Central memory CD8-positive, alpha-beta T cell (primary cell): Measurements from ENCODE around the gene ARHGAP28.
"Not testable (repeated sequence)": the region's sequence is repeated elsewhere in the genome, so short reads cannot be mapped to it uniquely, and the experiment has no call there.

Experiments used
- ATAC-seq: fragments of 150-1000 bp; cut with Tn5 transposase; replicated peaks from 2 replicates; pipeline ENCODE4 v1.10.0; 2022; ENCODE audit warnings: mild to moderate bottlenecking, moderate FRiP score, moderate number of reproducible peaks; ENCODE audit not compliant: poor library complexity, severe bottlenecking; ENCODE audit errors: extremely low read depth
- DNase-seq, 2 donors: peaks; one replicate each; pipeline ENCODE4 v3.0.0; 2021; ENCODE audit warnings: low spot score in 2 of 2
- H3K27ac Mint-ChIP-seq: one replicate; pipeline ENCODE4 v1.8.0; 2022; ENCODE audit warnings: low read depth, mild to moderate bottlenecking, moderate library complexity, mixed read lengths
- H3K27me3 Mint-ChIP-seq: one replicate; pipeline ENCODE4 v1.8.0; 2022; ENCODE audit warnings: mixed read lengths
- H3K36me3 Mint-ChIP-seq: one replicate; pipeline ENCODE4 v1.8.0; 2022; ENCODE audit warnings: mild to moderate bottlenecking, moderate library complexity, mixed read lengths; ENCODE audit not compliant: insufficient read depth
- H3K4me1 Mint-ChIP-seq: one replicate; pipeline ENCODE4 v1.8.0; 2022; ENCODE audit warnings: mixed read lengths
- H3K4me3 Mint-ChIP-seq: one replicate; pipeline ENCODE4 v1.8.0; 2022; ENCODE audit warnings: mild to moderate bottlenecking, moderate library complexity, mixed read lengths
- H3K9me3 Mint-ChIP-seq: one replicate; pipeline ENCODE4 v1.8.0; 2022; ENCODE audit warnings: mixed read lengths

The ARHGAP28 gene

DNA sequence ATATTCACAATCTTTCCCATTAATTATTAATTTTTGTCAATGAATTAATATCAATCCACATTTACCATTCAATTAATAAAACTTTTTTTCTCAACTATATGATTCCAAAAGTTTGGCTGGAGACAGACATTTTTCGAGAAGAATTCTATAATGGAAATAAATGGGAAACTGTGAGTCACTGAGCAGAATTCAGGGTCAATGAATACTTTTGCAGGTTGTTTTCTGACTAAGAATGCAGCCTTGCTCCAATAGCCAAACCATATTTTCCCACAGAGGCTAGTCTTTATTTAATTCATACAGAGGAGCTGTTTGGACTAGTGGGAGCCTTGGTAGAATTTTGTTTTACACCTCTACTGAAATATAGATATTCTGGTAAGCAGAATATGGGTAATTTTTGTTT lies 82.3 kb downstream of the ARHGAP28 start:
- Mint-ChIP-seq H3K36me3 (no peaks in the 10 kb centered on the region), H3K27ac (no peak overlapping the region), H3K9me3 (peaks cover 25% of the 10 kb centered on the region), H3K27me3 (no peaks in the 10 kb centered on the region), H3K4me3 (no peak overlapping the region), H3K4me1 (no peaks in the 10 kb centered on the region)
- no peak for DNase-seq
- no peak for ATAC-seq

DNA sequence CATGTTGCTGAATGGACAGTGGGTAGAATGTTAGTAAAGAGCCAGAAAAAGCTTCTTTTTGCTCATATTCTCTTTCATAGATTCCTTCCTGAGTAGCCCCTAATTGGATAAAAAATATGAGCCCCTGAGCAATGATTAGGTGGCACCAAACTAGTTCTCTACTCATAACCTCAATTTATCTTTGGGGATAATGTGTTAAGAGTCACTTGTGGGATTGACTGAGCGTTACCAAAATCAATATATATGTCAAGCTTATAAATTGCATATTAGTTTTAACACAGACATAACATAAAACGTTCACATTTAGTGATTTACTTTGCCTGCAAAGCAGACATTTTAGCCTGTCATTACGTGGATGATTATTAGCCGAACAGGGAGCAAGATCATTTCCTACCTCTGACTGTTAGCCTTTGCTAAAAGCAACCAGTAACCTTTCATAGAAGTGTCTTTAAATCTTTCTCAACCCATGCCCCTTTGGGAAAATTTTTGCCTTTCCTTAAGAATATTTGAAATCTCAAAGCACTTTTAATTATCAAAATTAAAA lies 85.4 kb downstream of the ARHGAP28 start:
- Mint-ChIP-seq H3K9me3 (peaks cover 24% of the 10 kb centered on the region), H3K4me1 (no peaks in the 10 kb centered on the region), H3K27me3 (no peaks in the 10 kb centered on the region), H3K4me3 (no peak overlapping the region), H3K27ac (no peak overlapping the region), H3K36me3 (no peaks in the 10 kb centered on the region)
- no peak for ATAC-seq
- DNase-seq, result no peak

DNA sequence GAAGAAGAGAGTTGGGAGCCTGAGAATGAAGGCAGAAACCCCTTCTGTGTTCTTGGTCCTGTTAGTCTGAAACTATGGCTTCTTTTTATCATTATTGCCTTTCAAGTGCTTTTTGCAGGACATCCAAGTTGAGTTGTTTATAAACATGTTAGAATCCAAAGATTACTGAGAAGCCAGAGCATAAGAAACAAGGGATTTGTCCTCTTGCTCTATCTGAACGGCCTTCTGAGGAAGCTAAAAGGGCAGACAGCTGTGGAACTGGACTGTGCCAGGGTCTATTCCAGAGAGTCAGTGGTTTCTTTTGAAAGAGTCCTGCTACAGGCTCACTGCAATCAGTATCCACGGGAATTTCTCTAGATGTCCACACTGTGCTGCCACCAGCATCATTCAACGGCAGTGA lies 86.6 kb downstream of the ARHGAP28 start:
- H3K27me3 Mint-ChIP-seq, result no peaks in the 10 kb centered on the region
- H3K36me3 Mint-ChIP-seq, result no peaks in the 10 kb centered on the region
- no peak for DNase-seq
- no peaks in the 10 kb centered on the region for H3K4me1 Mint-ChIP-seq
- ATAC-seq, result no peak
- H3K27ac Mint-ChIP-seq, result no peak overlapping the region
- no peak overlapping the region for H3K4me3 Mint-ChIP-seq
- peaks cover 23% of the 10 kb centered on the region for H3K9me3 Mint-ChIP-seq

DNA sequence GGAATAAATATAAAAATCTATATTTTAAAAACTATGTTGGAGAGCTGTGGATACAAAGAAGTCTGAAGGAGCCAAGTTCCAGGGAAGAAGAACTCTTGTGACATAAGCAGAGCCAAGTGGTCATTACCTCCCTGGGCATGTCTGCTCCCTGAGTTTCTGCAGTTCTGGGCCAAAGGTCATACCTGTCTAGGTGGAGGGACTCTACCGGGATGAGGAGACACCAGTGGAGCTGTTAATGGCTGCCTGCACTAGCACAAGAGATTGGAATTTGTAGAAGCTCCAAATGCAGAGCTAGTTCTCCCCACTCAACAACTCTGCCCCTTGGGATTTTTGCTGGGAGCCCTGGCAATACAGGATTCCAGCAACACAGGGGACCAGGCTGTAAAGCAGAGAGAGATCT lies 89.8 kb downstream of the ARHGAP28 start:
- no peak for ATAC-seq

DNA sequence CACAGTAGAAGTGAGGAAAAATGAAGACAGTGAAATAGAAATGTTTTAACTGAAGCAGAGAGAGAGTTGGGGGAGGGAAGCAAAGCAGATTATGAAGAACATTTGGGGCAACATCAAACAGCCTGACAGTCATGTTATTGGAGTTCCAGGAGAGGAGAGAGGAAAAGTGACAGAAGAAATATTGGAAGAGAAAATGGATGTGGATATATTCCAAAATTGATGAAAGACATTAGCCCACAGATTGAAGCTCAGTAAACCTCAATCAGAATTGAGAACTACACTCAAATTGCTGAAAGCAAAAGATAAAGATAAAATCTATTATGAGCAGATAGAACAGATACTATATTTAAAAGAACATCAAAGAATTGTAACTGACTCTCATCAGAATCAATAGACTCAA lies 90.8 kb downstream of the ARHGAP28 start:
- no peaks in the 10 kb centered on the region for H3K27me3 Mint-ChIP-seq
- H3K27ac Mint-ChIP-seq, result no peak overlapping the region
- ATAC-seq (no peak), DNase-seq (no peak)
- H3K9me3 Mint-ChIP-seq, result peaks cover 18% of the 10 kb centered on the region
- H3K4me1 Mint-ChIP-seq, result no peaks in the 10 kb centered on the region
- no peaks in the 10 kb centered on the region for H3K36me3 Mint-ChIP-seq
- H3K4me3 Mint-ChIP-seq, result no peak overlapping the region

More for the DNA sequence above, 89.8 kb downstream of the ARHGAP28 start:
- Mint-ChIP-seq H3K27ac (no peak overlapping the region), H3K36me3 (no peaks in the 10 kb centered on the region), H3K4me3 (no peak overlapping the region), H3K9me3 (peaks cover 21% of the 10 kb centered on the region), H3K27me3 (no peaks in the 10 kb centered on the region), H3K4me1 (no peaks in the 10 kb centered on the region)
- no peak for DNase-seq

DNA sequence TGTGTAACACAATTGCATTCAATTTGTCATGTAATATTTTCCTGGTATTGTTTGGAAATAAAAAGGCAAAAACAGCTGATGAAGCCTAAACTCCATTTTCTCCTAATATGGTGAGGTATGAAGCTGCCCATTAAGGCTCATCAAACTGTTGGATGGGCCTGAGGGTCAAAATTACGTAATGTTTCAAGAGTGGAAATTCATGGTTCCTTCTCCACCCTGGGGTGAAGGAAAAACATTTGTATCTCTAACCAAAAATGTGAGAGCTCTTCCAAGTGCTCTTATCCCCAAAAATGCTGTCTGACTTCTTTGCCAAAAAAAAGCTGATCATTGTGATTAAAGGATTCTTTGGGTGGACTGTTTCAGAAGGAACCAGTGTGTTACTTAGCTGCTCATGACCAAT lies 91.8 kb downstream of the ARHGAP28 start:
- H3K4me3 Mint-ChIP-seq, result no peak overlapping the region
- H3K36me3 Mint-ChIP-seq, result no peaks in the 10 kb centered on the region
- DNase-seq, result no peak
- peaks cover 18% of the 10 kb centered on the region for H3K9me3 Mint-ChIP-seq
- ATAC-seq, result no peak
- no peaks in the 10 kb centered on the region for H3K27me3 Mint-ChIP-seq
- no peak overlapping the region for H3K27ac Mint-ChIP-seq
- no peaks in the 10 kb centered on the region for H3K4me1 Mint-ChIP-seq

DNA sequence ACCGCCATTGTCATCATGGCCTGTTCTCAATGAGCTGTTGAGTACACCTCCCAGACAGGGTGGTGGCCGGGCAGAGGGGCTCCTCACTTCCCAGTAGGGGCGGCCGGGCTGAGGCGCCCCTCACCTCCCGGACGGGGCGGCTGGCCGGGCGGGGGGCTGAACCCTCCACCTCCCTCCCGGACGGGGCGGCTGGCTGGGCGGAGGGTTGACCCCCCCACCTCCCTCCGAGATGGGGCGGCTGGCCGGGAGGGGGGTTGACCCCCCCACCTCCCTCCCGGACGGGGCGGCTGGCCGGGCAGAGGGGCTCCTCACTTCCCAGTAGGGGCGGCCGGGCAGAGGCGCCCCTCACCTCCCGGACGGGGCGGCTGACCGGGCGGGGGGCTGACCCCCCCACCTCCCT lies 97.6 kb downstream of the ARHGAP28 start:
- not testable (repeated sequence) for ATAC-seq, H3K4me1 Mint-ChIP-seq, H3K27me3 Mint-ChIP-seq, H3K9me3 Mint-ChIP-seq, H3K36me3 Mint-ChIP-seq, DNase-seq, H3K27ac Mint-ChIP-seq, H3K4me3 Mint-ChIP-seq

DNA sequence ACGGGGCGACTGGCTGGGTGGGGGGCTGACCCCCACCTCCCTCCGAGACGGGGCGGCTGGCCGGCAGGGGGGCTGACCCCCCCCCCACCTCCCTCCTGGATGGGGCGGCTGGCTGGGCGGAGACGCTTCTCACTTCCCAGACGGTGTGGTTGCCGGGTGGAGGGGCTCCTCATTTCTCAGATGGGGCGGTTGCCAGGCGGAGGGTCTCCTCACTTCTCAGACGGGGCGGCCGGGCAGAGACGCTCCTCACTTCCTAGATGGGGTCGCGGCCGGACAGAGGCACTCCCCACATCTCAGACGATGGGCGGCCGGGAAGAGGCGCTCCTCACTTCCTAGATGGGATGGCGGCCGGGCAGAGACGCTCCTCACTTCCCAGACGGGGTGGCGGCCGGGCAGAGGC lies 98.0 kb downstream of the ARHGAP28 start:
- not testable (repeated sequence) for DNase-seq, H3K36me3 Mint-ChIP-seq, ATAC-seq, H3K9me3 Mint-ChIP-seq, H3K27ac Mint-ChIP-seq, H3K4me3 Mint-ChIP-seq, H3K4me1 Mint-ChIP-seq, H3K27me3 Mint-ChIP-seq

DNA sequence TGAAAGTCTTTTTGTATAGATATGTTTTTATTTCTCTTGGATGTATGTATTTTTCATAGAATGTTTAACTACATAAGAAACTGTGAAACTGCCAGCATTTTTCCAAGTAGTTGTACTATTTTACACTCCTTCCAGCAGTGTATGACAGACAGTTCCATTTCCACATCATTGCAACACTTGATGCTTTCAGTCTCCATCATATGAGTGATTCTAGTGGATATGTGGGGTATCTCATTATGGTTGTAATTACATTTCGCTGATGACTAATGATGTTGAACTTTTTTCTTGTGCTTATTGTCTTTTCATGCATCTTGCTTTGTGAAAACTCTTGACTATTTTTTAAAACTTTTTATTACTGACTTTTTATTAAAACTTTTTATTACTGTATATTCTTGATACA lies 101.4 kb downstream of the ARHGAP28 start:
- DNase-seq (no peak), ATAC-seq (no peak)
- Mint-ChIP-seq H3K27ac (no peak overlapping the region), H3K4me3 (no peak overlapping the region), H3K4me1 (no peaks in the 10 kb centered on the region), H3K36me3 (no peaks in the 10 kb centered on the region), H3K9me3 (peaks cover 14% of the 10 kb centered on the region), H3K27me3 (no peaks in the 10 kb centered on the region)

DNA sequence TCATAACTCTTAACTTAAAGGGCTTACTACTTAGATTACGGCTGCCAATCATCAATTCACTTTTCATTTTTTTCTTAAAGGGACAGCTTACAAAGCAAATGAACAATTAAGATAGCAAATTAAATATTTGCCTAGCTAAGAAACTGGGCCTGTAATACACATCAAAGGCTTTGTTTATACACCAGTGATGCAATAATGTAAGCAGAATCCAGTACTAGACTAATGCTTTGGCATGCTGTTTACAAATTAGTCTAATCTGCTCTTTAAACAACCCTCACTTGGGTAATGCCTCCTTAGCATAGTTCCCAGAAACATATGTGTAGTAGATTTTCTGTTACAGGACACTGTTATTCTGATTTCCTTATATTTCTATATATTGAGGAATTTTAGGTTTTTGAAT lies 105.8 kb downstream of the ARHGAP28 start:
- H3K36me3 Mint-ChIP-seq, result no peaks in the 10 kb centered on the region
- H3K9me3 Mint-ChIP-seq, result peaks cover 19% of the 10 kb centered on the region
- H3K4me1 Mint-ChIP-seq, result no peaks in the 10 kb centered on the region
- H3K27me3 Mint-ChIP-seq, result no peaks in the 10 kb centered on the region
- H3K27ac Mint-ChIP-seq, result no peak overlapping the region
- ATAC-seq (no peak), DNase-seq (no peak)
- no peak overlapping the region for H3K4me3 Mint-ChIP-seq

DNA sequence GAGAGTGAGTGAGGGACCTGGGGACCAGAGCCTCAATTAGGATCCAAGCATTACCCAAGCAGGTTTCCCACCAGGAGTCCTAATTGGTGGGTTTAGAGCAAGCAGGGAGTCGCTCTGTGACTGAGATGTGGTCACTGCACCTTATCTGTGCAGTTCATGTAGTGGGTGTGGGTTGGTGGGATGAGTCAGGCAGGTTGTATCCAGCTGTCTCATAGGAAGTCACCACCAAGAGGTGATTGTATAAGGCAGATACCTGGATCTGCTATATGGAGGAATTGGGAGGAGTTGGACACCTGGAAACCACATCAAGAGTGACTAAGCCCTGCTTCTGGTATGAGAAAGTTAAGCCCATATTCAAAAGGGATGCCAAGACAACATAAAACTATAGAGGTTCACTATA lies 106.8 kb downstream of the ARHGAP28 start:
- H3K27me3 Mint-ChIP-seq, result no peaks in the 10 kb centered on the region
- DNase-seq, result no peak
- ATAC-seq, result no peak
- H3K9me3 Mint-ChIP-seq, result peaks cover 22% of the 10 kb centered on the region
- no peaks in the 10 kb centered on the region for H3K4me1 Mint-ChIP-seq
- H3K36me3 Mint-ChIP-seq, result no peaks in the 10 kb centered on the region
- no peak overlapping the region for H3K4me3 Mint-ChIP-seq
- no peak overlapping the region for H3K27ac Mint-ChIP-seq

DNA sequence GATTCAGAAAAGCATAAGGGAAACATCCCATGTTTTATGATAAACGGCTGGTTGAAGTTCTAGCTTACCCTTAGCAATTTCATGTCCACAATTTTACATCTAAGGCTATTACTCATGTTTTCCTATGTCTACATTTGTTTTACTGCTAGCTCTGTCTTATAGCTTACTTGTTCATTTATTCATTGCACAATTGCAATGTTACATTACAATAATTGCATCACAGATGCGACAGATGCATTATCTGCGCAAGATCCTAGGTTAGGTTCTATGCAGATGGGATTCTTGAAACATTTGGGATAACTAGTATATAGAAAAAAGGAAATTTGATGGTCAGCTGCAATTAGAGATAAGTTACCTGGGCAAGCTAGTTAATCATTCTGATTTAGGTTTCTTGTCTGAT lies 108.4 kb downstream of the ARHGAP28 start:
- no peaks in the 10 kb centered on the region for H3K27me3 Mint-ChIP-seq
- H3K4me1 Mint-ChIP-seq, result no peaks in the 10 kb centered on the region
- no peak for DNase-seq
- no peak overlapping the region for H3K4me3 Mint-ChIP-seq
- no peak overlapping the region for H3K27ac Mint-ChIP-seq
- peaks cover 34% of the 10 kb centered on the region for H3K9me3 Mint-ChIP-seq
- no peaks in the 10 kb centered on the region for H3K36me3 Mint-ChIP-seq
- no peak for ATAC-seq

DNA sequence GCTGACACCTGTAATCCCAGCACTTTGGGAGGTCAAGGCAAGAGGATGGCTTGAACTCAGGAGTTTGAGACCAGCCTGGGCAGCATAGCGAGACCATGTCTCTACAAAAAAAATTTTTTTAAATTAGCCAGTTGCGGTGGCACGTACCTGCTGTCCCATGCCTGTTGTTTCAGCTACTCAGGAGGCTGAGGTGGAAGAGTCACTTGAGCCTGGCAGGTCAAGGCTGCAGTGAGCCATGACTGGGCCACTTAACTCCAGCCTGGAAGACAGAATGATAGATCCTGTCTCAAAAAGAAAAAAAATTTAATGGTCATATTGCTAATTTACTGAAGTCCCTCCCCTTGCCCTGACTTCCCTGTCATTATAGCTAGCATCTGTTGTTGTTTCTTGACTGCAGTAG lies 112.6 kb downstream of the ARHGAP28 start:
- ATAC-seq (no peak), DNase-seq (no peak)
- Mint-ChIP-seq H3K27me3 (no peaks in the 10 kb centered on the region), H3K4me3 (no peak overlapping the region), H3K4me1 (no peaks in the 10 kb centered on the region), H3K27ac (no peak overlapping the region), H3K36me3 (no peaks in the 10 kb centered on the region), H3K9me3 (peaks cover 29% of the 10 kb centered on the region)

DNA sequence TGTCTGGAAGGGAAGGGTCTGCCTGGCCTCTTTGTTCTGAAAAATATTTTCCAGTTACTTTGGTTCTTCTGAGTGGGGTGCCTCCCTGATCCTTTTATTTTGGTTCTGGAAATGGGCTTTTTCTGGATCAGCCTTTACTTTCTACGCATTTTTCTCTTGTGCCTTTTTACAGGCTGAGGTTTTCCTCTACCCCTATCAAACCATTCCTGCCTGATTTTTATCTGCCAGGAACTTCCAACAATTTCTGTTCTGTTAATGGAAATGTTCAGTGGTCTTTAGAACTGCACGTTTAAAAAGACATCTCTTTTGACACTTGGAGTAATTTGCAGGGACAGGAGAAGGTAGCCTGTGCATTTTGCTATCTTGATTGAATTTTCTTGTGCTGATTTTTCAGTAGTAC lies 113.8 kb downstream of the ARHGAP28 start:
- Mint-ChIP-seq H3K36me3 (no peaks in the 10 kb centered on the region), H3K9me3 (peaks cover 34% of the 10 kb centered on the region), H3K4me1 (no peaks in the 10 kb centered on the region), H3K27me3 (no peaks in the 10 kb centered on the region), H3K4me3 (no peak overlapping the region), H3K27ac (no peak overlapping the region)
- no peak for DNase-seq
- ATAC-seq, result no peak
